ENCODE measurements around the gene NFAM1.

NFAM1 gene

DNA sequence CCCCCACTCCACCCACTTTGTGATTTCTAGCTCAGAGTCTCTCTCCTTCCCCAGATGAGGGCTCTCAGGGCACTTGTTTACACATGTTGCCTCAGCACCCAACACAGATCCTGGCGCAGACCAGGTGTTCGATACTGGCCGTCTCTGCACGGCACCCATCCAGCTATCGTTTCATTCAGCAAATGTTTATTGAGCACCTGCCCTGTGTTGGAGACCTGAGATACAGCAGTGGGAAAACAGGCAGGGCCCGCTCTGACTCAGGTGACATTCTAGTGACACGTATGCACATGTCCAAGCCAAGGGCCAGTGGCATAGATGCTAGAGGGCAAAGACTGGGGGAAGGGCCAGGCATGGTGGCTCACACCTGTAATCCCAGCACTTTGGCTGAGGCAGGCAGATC, 71.9 kb downstream of the NFAM1 start:
- no peak for DNase-seq (ENCODE audit: low spot score)

DNA sequence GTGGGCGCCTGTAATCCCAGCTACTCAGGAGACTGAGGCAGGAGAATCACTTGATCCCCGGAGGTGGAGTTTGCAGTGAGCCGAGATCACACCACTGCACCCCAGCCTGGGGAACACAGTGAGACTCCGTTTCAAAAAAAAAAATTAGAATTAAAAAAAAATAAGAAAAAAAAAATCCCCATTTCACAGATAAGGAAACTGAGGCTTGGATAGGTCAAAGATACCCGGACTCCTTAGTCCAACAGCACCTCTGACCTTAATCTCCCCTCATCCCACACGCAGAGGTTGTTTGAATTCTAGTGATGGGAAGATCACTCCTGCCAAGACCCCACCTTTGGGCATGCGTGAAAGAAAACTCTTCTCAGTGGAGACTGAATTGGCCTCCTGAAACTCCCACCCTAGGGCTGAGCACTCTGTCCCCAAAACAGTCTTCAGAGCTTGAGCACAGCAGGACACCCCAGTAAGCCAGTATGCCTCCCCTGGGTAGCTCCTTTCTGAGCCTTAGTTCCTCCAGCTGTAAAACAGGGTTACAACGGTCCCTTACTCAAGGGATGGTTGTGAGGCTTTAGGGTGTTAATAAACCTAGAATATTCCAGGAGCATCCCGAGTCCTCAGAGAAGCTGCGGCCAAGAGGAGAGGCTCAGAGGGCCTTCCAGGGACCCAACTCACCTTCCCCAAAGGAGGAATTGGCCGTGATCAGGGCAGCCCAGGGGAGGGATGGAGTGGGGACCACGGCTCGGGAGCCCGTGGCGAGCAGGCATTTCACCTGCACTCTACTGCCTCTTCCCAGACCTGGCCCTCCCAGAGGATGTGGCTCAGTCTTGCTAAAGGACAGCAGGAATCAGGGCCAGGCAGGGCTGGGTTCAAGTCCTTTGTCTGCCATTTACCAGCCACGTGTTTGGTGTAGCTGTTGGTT, 73.3 kb downstream of the NFAM1 start:
- no peak for DNase-seq (ENCODE audit: low spot score)

DNA sequence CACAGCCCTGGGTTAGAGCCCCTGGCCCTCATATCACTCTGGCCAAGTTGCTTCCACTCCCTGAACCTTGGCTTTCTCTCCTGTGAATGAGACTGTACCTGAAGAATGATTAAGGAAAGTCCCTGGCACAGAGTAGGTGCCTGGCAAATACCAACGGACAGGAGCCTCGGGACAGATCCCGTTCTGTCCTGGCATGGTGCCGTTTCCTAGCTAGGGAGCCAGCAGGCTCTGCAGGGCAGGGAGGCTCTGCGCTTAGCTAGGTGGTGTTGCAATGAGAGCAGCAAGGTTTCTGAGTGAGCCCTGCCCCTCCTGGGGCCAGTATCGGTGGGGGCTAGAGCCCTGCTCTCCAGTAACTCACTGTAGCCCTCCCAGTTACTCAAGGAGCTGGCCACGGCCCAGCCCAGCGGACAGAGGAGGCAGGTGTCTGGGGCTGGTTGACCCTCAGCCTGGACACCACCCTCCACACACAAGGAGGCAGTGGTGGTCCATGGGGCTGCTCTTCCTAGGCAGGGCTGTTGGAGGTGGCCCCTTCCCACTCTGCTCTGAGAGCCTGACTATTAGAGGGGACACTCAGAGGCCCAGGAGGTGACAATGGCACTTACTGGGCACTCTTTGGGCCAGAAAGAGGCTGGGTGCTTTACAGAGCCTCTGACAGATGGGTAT, 74.4 kb downstream of the NFAM1 start:
- no peak for DNase-seq (ENCODE audit: low spot score)

DNA sequence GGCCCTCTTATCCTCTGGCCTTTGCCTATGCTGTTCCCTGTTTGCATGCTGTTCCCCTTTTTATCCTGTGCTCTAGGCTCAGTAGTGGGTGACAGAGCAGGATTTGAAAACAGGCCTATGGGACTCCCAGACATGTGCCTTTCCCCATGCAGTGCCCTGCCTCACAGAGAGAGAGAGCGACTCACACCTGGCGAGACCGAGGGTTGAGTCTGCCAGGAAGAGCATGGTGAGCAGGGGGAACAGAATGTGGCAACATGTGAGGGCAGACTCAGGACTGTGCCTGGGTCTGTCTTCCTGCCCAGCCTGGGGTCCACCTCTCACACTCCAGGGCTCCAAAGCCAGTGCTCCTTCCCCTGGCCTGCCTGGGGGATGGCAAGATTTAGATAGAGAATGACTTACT, 75.0 kb downstream of the NFAM1 start:
- no peak for DNase-seq (ENCODE audit: low spot score)

DNA sequence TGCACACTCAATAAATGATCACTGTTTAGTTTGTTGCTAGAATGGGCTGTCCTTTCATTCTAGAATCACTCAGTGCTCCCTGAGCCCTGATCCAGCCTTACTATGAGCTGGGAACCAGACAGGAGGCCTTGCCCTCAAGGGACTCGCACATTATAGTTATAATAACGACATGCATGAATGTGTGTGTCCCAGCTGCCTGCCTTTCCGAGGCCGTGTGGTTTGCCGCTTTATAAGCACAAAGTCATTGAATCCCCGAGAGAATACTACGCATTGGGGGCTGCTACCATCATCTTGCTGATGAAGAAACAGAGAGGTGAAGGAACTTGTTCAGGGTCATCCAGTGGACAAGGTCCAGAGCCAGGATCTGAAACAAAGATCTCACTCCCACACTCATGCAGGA, 75.7 kb downstream of the NFAM1 start:
- DNase-seq (ENCODE audit: low spot score) = no peak

DNA sequence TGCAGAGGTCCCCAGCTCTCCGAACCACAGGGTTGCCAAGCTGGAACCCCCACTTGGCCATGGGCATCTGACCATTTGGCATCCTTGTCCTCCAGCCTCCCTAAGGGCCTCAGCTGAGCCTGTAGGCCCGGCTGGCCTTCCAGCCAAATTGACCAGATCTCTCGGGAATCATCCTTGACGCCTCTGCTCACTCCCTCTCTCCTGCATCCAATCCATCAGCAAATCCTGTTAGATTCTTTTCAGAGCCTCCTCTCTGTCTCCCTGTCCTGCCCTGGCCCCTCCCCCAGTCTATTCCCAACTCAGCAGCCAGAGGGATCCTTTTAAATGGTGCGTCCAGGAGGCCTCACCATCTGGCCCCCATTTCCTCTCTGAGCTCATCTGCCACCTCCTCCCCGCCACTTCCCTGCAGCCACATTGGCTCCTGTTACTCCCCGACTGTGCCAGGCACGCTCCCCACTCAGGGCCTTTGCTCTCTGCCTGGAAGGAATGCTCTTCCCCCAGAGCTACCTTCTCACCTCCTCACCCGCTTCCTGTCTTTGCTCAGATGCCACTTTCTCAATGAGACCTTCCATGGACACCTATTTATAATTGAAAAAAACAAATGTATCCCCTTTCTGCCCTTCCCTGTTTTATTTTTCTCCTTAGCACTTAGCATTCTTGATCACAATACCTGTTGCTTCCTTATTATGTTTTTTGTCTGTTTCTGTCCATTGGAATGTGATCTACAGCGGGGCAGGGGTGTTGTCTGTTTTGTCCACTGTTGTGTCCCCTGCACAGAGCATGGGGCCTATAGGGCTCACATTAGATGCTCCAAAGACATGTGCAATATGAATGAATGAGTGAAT, 78.1 kb downstream of the NFAM1 start:
- DNase-seq (ENCODE audit: low spot score) = no peak

DNA sequence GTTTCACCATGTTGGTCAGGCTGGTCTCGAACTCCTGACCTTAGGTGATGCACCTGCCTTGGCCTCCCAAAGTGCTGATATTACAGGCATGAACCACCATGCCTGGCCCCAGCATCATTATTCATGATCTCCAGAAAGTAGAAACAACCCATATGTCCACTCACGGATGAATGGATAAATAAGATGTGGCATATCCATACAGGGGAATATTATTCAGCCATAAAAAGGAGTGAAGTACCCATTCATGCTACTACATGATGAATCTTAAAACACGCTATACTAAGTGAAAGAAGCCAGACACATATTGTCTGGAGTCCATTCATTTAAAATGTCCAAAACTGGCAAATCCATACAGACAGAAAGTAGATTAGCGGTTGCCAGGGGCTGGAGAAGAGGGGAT, 81.8 kb downstream of the NFAM1 start:
- DNase-seq (ENCODE audit: low spot score) = no peak

DNA sequence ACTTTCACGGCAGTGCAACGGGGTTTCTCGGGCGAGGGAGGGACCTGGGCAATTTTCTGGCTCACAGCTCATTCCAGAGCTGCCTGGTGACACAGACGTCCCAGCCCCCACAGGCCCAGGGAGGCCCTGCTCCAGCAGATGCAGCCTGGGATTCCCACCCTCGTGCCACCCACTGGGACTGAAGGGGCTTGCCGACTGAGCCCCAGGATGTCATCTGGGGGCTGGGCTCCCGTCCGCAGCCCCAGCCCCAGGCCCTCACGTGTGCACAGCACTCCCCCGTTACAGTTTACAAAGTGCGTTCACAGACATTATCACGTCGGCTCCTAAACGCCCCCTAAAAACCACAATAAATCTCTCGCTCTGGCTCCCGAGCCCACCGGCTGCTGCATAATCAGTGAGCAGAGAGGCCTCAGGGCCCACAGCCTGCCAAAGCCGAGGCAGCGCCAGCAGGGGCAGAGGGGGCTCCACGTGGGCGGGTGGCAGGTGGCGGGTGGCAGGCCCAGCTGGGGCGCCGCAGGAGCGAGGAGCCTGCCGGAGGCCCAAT, 84.8 kb downstream of the NFAM1 start:
- DNase-seq (ENCODE audit: low spot score) = no peak

DNA sequence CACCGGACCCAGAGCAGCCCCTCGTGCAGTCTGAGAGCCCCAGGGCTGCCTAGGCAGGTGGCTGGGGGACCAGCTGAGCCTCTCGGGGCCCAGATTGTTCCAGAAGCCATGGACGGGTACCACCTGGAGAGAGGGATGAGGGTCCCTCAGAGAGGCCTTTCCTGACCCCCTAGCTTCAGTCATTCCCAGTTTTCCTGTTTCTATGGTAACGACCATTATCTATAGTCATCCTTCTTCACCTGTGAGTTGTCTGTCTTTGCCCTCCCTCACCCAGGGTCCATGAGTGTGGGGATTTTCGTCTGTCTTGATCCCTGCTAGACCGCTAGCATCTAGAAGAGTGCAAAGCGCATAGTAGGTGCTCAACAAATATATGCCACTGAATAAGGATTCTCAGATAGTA, 85.5 kb downstream of the NFAM1 start:
- DNase-seq (ENCODE audit: low spot score) = no peak

DNA sequence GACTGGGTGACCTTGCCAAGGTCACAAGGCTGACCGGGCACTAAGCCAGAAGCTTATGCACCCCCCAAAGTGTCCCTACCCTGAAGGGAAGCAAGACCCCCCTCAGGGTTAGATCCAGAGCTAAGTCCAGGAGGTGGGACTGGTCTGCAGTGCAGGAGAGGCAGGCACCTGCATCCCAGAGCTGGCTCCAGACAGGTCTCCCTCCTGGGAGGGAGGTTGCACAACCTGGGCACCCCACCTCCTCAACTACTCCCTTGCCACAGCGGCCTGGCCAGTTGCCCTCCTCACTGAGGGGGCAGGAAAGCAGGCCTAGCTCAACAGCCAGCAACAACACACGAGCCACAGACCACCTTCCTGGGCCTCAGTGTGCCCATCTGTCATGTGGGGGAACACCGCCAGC, 86.7 kb downstream of the NFAM1 start:
- no peak for DNase-seq (ENCODE audit: low spot score)

DNA sequence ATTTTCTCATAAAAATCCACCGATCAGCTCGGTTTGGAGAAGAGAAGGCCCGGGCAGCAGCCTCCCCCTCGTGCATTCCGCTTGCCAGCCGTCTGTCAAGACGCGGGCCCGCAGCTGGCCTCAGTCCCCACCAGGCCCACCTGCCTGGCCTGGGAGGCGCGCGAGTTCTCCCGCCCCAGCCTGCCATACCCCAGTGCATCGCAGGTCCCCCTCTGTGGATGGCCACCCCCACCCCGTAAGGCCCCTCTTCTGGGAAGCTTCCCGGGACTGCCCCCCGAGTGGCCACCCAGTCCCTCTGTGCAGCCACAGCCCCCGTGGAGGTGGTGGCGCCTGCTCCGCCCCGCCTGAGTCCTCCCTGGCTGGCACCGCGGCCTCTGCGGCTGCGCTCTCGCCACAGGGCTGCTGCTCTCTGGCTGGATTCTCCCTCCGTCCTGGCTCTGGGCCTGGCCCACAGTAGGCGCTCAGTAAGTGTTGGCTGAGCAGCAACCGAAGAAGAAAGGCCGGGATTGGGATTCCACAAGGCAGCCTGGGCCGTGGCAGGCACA, 87.8 kb downstream of the NFAM1 start:
- peak; percentile 92 for DNase-seq (ENCODE audit: low spot score)

DNA sequence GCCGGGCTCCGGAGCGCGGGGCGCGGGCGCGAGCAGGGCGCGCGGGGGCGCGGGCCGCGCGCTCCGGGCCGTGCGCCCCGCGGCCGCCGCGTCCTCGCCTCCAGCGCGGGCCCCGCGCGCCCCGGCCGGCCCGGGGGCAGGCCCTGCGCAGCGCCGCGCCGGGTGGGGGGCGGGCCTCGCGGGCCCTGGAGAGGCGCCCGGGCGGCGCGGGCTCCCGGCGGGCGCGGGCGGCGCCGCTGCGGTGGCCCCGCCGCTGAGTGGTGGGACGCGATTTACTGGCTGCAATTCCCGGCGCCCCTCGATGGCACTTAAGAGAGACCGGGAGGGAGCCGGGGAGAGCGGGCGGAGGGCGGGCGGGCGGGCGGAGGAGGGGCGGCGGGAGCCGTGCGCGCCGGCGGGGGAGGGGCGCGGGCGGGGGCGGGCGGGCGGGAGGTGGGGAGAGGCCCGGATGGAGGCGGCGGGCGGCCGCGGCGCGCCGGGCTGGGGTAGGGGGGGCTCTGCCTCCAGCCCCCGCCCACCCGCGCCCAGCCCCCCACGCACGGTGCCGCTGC, 88.6 kb downstream of the NFAM1 start:
- no peak for DNase-seq (ENCODE audit: low spot score)

DNA sequence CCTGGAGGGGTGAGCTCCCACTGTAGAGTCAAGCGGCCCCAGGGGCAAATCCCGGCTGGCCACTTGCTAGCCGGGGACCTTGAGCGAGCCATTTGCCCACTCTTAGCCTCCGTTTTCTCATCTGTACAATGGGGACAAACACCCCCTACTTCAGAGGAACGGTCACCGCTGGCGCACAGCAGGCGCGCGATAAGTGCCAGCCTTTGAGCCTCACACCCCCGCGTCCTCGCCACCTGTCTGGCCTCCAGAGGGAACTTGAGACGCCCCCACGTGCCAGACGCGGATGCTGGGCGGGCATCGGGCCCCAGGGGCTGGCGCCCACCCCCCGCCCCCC, 89.1 kb downstream of the NFAM1 start:
- no peak for DNase-seq (ENCODE audit: low spot score)

DNA sequence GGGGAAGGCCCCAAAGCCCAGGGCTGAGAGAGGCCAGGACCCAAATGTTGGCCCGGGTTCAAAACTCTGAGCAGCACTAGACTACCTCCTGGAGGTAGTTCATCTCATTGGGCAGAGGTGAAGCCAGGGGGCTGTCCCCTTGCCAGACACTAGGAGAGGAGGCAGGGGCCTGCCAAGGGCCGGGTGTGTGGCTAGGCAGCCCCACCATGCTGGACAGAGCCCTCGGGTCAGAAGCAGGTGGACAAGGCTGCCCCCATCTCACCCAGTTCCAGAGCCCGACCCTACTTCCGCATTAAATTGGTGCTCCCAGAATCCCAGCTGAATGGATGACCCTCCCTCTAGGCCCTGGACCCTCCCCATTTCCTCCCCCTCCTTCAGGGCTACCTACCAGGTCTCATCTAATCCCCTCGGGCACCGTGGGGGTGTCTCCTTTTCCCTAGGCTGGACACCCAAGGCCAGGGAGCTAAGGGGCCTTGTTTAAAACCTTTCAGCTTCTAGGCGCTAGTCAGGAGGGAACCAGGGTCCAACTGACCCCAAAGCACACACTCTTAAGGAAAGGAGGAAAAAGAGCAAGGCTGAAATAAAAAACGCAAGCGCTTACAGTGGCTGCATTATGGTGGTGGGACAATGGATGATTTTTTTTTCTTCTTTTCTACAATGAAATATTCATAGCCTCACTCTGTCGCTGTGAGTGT, 89.6 kb downstream of the NFAM1 start:
- DNase-seq (ENCODE audit: low spot score) = no peak

DNA sequence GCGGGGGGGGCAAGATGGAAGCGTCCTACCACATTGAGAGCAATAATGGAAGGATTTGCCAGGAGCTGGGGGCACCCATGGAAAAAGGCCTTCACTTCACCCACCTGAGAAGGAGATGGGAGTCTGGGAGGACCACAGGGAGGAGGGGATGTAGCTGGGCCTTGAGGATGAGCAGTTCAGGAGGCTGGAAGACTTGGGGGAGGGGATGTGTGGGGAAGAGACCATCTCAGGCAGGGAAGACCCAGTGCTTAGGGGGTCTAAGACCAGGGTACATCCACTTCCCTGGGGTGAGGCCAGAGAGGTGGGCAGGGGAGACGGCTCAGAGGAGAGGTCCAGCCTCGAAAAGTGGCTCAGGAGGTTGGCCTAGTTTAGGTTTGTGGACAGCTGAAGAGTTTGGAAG, 90.4 kb downstream of the NFAM1 start:
- no peak for DNase-seq (ENCODE audit: low spot score)

DNA sequence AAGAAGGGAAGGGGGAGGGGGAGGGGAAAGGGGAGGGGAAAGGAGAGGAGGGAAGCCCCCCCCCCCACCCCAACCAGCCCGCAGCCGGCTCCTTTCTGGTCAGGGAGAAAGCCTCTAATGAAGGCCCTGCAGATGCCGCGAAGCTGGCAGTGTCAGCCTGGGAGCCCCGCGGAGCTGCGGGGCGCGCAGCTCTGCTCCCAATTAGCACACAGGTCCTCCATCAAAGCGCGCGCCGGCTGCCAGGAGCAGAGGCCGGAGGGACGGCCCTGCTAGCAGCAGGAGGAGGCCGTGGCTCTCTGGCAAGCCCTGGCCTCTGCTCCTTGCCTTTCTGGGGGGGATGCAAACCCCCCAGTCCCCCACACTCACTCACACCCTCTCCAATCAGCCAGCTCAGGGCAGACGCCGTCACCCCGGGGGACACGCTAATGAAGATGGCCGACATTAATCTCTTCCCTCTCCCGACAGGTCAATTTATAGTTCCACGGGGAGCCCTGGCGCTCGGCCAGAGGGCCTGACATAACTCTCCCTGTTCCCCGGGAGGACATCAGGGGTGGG, 91.3 kb downstream of the NFAM1 start:
- no peak for DNase-seq (ENCODE audit: low spot score)

DNA sequence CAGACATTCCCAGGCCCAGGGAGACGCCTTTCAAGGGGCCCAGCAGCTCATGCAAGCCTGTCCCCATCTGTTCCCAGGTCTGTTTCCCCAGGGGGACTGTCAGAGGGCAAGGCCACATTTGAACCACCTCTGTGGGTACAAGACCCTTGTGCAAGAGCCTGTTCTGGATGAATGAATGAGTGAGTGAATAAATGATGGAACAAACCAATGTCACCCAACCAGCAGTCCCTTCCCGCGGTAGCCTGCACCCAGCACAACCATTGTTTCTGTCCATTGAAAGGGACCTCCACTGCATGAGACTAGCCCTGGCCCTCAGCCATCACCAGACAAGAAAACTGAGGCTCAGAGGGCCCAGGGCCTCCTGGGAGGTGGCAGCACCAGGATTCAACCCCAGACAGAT, 92.1 kb downstream of the NFAM1 start:
- no peak for DNase-seq (ENCODE audit: low spot score)

DNA sequence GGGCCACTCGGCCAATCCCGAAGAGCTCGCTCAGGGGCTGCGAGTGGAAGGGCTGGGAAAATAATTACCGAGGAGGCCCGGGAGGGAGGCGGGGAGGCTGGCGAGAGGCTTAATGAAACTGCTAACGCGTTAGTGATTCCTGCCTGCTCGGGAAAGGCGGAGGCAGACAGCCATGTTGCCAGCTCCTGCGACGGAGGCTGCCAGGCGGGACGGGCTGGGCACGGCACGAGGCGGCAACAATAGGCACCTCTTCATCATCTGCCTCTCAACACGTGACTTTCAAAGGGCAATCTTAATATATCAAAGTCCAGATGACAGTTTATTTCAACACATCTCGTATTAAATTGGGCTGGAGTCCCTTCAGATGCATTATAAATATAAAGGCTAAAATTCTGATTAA, 93.7 kb downstream of the NFAM1 start:
- peak; percentile 72 for DNase-seq (ENCODE audit: low spot score)

DNA sequence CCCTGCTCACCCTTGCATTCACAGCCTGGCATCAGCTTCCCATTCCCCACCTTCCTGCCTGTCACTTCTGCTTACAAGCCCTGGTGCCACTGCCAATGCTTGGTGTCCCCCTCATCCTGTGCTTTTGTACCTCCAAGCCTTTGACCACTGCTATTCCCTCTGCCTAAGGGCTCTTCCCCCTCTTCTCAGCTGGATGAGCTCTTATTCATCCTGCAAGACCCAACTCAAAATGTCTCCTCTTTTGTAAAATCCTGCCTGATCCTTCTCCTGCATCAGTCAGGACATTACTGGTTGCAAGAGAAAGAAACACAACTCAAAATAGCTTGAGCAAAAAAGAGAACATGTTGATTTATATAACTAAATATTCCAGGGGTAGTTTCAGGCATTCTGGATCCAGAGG, 94.8 kb downstream of the NFAM1 start:
- DNase-seq (ENCODE audit: low spot score) = no peak

DNA sequence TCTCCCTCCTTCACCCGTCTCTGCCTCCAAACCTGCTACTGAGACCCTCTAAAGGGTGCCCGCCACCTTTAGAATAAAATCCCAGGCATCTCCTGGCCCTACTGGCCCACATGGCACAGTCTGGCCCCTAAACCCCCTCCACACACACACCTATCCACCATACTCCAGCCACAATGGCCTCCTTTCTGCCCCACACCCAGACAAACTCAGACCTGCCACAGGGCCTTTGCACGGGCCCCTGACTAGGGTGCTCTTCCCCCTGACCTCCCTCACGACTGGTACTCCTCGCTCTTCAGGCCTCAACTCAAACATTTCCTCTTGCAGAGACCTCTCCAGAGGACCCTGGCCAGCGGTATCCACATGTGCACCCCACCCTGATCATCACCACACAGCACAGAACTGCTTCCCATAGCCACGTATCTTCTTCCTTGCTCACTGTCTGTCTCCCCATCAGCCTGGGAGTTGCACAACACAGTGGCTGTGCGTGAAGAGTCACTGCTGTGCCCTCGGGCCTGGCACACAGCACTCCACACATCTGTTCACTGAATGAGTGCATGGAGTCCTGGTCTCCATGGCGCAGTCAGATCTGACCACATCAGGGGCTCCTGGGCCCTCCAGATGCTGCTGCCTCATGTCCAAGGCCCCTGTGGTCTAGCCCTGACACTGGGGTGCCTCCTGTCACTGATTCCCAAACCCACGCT, 95.5 kb downstream of the NFAM1 start:
- DNase-seq (ENCODE audit: low spot score) = no peak

All from Ammon's horn (tissue), 1 donor.